ENCODE results near the gene CCIN.
"Not testable (repeated sequence)": the region's sequence is repeated elsewhere in the genome, so short reads cannot be mapped to it uniquely, and the experiment has no call there.

CCIN gene

DNA sequence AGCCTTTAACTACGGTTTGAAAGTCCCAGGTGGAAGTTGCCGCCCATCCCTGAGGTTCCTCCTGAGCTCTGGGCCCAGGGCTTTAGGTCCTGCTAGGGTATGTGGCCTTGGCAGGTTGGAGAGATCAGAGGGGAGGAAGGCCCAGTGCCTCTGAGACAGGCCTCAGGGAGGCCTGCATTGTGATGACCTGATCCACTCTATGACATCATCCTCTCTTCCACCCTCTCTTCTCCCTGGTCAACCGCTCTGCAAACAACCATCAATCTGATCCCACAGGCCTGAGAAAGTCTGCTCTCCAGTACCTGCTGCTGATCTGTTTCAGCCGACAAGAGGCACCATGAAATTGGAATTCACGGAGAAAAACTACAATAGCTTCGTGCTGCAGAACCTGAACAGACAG, at the start of gene CCIN:
TSS of gene CCIN (plus strand) at position 223 of the 400 bp plus-strand sequence. CDS start at position 338, 115 bp downstream.
- no peak for DNase-seq (ENCODE audit: low read depth in 2 of 2)

DNA sequence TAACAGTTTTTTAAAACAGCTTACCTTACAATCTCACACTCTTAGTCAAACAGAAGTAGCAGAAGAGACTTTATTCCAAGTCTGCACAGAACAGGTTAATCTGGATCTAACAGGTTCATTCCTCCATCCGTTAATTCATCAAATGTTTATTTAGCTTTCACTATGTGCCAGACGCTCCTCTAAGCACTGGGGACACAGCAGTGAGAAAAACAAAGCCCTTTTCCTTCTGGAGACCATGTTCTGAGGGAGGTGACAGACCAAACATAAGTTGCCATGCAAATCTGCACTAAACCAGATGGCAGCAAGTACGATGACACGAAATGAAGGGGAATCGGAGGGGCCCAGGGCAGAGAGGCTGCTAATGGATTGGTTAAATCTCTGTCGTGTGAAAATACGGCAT, 49.7 kb upstream of the CCIN start:
- no peak for DNase-seq (ENCODE audit: low read depth in 2 of 2)

DNA sequence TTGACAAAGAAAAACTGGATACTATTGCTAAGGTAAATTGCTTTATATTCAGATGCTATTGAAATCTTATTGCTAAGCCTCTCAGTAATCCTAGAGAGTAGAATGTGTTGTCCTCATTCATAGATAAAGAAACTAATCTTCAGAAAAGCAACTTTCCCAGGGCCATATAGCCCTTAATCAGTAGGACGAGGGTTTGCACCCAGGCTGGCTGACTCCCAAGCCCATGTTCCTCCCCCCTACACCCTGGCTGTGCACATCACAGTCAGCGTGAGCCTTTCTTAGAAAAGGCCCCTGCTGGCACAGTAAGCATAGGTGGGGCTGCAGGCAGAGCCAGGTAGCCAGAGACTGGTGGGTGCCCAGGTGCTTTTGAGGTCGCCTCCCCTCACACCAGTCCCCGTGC, 48.5 kb upstream of the CCIN start:
- no peak for DNase-seq (ENCODE audit: low read depth in 2 of 2)

DNA sequence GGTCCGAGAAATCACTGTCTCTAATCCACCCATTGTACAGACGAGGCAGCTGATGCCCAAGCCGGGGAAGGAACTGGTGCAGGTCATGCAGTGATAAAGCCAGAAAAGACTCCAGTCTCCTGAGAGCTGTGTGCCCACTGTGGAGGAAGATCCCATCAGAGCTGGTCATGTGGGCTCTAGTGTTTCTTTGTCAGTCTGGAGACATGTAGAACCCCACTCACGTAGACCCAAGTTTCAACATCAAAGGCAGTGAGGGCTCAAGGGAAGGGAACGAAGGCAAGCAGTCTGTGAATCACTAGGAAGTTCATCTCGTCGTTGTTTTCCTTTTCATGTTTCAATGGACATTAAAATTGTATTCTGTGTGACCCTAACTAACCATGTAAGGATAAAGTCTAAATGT, 47.2 kb upstream of the CCIN start:
- DNase-seq (ENCODE audit: low read depth in 2 of 2), result no peak

DNA sequence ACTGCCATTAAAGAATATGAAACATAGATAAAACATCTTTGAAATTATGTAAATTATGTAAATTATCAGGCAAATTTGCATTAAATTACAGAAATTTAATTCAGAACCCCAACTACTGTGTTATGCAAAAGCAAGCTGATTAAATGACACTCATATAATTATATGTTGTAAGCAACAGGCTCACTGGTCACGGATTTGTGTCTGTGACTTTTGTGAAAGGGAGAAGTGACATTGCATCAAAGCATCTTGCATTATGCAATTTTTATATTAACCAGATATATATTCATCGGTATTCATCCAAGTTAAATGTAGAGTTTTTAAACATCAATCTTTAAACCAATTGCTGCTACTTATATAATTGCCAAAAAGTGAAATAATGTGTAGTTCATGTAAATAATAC, 45.7 kb upstream of the CCIN start:
- DNase-seq (ENCODE audit: low read depth in 2 of 2), result no peak

DNA sequence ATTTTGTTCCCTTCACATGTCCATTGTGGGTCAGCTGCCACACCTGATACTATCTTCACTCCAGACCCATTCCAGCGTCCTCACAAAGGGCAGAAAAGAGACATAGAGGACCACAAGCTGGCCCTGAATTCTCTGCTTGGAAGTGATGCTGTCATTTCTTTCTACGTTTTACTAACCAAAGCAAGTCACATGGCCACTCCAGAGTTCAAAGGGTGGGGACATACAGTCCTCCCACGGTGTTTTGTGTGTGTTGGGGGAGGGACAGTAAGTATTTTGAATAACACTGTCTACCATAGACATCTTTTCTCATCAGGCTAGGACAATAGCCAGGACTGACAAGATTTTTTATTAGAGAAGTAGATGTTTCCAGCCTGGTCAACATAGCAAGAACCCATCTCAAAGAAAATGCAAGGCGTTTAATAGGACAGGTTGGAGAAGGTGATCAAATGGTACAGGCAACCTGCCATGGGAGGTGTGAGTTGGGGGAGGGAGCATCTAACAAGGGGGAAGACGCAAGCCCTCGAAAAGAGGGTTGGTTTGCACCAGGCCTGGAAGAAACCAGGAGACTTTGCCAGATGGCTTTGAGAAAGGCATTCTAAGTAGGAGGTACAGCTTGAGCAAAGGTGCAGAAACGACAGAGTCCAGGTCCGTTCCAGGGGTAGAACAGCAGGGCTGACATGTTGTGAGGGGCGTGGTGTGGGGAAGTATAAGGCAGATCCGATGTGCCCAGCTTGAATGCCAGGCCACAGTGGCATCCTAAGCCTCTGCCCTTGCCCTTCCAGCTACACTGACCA, 43.9 kb upstream of the CCIN start:
- no peak for DNase-seq (ENCODE audit: low read depth in 2 of 2)

DNA sequence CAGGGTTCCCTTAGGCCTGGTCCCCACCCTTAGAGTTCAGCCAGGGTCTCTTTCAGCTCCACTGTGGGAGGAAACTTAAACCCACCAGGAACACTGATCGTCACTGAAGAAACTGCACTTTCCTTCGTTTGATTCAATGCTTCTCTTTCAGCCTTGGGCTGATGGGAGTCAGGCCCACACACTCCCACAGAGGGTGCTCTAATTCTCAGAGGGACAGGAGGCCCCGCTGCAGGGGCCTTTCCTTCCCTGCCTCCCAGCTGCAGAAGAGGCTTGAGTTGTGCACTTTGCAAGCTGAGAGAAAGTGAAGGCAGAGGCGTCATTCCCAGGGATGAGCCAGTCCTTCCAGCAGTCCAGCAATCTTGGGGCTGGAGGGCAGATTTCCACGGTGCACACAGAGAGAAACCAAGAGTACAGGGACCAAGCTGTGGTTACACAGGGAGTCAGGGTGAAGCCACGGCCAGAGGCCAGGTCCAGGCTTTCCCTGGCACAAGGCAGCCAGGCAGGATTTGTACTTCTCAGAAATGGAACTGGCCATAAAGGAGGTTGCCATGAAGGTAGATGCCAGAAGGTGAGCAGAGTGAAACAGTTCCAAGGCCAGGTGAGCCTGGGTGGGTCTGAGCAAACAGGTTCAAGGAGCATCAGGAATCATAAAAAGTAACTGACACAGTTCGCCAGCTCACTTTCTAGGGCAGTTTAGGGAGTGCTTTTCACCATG, 43.0 kb upstream of the CCIN start:
- no peak for DNase-seq (ENCODE audit: low read depth in 2 of 2)

DNA sequence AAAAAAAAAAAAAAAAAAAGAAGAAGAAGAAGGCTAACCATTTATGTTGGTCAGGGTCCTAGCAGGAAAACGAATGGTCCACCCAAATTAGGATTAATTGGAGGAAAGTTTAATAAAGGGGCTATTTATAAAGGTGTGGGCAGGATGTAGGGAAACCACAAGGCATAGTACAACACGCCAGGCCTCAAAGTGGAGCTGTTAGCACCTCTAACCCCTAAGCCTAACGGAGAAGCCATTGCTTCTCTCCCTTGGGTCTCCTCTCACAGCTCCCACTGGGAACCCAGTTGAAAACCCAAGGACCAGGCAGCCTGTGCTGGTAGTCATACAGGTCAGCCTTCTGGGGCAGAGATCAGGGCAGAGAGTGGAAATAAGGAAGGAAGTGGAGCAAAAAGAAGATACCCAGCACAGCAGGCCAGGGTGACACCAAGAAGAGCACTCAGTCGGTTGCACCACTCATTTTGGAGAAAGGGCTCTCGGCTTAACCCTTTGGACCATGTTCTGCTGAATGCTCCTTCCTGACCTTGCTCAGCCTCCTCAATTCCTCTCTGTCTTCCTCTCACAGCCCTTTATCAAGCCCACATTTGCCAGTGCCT, 41.4 kb upstream of the CCIN start:
- no peak for DNase-seq (ENCODE audit: low read depth in 2 of 2)

DNA sequence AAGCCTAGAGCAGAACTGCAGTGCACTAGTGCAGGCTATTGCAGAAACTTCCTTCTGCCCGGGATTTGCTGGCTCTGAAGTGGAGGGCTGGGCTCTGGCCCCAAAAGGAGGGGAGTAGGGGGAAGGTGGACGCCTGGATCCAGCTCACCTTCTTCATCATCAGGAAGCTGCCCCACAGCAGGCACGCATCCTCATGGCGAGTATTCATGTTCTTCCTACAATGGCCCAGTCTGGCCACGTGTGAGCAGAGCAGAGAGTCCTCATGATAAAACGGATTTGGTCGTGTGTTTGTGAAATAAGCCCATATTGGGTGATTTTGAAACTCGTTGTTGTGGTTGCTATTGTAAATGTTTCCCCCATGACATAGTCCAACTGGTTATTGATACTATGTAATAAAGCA, 40.8 kb upstream of the CCIN start:
- DNase-seq (ENCODE audit: low read depth in 2 of 2), result no peak

DNA sequence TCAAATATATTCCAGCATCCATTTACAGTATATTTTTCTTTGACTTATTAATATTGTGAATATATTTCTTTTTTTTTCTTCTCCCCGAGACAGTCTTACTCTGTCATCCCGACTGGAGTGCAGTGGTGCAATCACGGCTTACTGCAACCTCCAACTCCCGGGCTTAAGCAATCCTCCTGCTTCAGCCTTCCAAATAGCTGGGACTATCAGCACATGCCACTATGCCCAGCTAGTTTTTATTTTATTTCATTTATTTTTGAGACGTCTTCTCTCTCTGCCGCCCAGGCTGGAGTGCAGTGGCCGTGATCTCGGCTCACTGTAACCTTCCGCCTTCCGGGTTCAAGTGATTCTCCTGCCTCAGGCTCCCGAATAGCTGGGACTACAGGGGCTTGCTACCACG, 40.0 kb upstream of the CCIN start:
- DNase-seq (ENCODE audit: low read depth in 2 of 2), result no peak

DNA sequence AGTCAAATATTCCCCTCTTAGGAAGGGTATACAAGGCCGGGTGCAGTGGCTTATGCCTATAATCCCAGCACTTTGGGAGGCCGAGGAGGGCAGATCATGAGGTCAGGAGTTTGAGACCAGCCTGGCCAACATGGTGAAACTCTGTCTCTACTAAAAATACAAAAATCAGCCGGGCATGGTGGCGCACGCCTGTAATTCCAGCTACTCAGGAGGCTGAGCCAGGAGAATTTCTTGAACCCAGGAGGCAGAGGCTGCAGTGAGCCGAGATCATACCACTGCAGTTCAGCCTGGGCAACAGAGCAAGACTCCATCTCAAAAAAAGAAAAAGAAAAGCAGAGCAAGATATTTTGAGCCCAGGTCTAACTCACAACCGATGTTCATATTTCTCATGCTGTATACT, 37.5 kb upstream of the CCIN start:
- DNase-seq (ENCODE audit: low read depth in 2 of 2), result not testable (repeated sequence)

DNA sequence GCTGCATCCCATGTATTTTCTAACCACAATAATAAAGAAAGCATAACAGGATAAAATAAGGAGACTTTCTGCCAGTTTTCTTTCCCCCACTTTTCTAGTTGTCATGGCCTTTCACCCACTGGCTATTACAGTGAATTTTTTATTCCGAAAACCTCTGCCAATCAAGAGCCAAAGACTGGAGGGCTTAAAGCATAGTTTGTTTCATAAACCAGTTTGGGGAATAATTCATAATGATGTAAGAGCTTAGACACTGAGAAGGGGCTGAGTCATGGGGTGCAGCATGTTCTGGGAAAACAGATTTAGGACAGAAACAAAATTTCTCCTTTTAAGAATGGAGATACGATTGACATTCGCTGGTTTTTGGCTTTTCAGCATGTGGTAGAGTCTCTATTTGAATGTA, 37.1 kb upstream of the CCIN start:
- DNase-seq (ENCODE audit: low read depth in 2 of 2), result no peak

DNA sequence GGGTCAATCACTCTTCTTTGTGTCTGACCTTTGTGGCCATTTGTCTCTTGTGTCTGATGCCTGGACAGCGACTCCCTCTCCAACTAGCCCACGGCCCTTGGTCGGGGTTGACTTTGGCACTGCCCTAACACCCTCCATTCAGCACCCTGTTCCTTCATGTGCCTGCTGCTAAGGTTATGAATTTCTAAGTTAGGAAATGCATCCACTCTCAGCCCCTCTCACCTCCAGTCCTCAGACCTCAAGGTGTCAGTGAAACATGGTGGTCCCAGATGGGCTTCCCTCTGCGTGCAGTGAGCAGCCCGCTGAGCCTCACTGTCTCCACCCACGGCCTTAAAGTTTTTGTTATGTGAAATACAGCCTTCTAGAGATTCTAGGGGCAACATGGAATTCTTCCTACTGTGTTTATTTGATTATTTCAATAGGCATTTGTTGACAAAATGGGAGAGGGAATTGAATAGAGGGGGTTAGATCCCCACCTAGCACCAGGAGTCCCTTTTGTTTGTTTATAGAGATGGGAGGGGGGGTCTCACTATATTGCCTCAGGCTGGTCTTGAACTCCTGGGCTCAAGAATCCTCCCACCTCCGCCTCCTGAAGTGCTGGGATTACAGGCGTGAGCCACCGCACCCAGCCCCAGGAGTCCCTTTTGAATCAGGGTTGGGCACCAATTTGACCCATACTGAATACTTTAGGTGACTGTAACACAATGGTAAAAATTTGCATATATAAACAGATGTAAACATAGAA, 34.3 kb upstream of the CCIN start:
- no peak for DNase-seq (ENCODE audit: low read depth in 2 of 2)

DNA sequence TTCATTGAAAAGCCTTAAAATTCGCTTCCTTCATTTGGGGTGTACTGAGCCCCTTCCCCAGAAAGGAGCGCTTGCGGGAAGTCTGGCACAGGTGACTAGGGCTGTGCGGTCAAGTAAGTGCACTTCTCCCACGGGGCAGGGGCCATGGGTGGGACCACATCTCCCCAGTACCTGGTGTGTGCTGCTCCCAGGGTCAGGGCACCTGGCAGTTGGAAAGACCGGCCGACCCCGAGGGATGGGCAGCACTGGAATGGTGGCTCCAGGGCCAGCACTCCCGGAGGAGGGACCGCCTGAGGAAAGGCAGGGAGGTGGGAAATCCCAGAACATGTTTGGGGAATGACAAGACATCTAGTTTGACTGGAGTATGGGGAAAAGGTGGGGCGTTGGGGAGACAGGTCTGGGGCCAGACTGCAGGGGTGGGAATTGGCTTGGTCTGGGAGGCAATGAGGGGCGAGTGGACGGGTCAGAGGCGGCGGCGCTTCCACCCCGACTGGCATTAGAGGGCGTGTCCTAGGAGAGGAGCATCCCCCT, 33.4 kb upstream of the CCIN start:
- no peak for DNase-seq (ENCODE audit: low read depth in 2 of 2)

DNA sequence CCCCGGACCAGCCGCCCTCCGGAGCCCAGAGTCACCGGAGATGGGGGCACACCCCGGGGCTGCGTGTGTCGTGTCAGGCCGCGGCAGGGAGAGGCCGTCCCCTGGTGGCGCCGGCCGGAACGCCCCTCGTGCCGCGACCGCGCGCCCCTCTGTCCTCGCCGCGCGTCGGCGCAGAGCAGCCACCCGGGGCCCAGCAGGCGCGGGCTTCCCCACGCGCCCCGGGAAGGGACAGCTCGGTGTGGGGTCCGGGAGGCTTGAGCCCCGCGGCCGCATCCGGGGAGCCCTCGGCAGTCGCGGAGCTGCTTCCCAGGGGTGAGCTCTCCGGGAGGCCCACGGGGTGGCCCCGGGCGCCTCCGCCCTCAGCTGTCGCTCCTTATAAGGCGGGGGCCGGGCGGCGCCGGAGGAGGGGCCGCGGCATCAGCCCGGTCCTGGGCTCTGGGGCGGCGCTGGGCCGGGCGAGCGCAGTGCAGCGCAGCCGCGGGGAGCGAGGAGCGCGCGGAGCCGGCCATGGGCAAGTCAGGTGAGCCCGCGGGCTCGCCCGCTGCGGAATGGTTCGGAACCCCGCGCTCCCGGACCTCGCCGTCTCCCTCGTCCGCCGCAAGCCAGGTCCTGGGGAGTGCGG, 32.8 kb upstream of the CCIN start, which contains the start of gene GLIPR2:
TSS of gene GLIPR2 (plus strand) at position 462 of the 622 bp plus-strand sequence. CDS start at position 508, 46 bp downstream.
- DNase-seq (ENCODE audit: low read depth in 2 of 2), result peak; percentile 51 to 75

DNA sequence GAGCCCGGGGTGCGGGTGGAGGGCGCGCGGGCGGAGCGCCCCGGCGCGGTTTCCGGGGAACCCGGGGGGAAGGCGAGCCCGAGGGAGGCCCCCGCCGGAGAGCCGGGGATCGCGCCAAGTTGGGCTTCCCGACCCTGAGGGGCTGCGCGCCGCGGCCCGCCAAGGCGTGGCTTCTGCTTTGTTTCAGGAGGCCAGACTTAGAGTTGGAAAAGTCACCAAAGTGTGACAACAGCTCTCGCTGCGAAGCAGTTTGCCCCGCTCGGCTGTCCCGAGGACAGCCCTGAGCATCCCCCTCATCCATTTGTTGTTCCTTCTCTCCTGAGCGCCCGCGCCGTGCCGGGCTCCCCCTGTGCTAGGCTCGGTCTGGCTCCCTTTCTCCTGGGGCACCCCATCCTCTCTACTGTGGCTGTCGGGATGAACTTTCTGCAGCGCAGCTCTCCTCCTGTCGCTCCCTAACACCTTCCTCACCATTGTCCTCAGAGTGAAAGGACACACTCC, 32.2 kb upstream of the CCIN start:
- DNase-seq (ENCODE audit: low read depth in 2 of 2), result no peak

DNA sequence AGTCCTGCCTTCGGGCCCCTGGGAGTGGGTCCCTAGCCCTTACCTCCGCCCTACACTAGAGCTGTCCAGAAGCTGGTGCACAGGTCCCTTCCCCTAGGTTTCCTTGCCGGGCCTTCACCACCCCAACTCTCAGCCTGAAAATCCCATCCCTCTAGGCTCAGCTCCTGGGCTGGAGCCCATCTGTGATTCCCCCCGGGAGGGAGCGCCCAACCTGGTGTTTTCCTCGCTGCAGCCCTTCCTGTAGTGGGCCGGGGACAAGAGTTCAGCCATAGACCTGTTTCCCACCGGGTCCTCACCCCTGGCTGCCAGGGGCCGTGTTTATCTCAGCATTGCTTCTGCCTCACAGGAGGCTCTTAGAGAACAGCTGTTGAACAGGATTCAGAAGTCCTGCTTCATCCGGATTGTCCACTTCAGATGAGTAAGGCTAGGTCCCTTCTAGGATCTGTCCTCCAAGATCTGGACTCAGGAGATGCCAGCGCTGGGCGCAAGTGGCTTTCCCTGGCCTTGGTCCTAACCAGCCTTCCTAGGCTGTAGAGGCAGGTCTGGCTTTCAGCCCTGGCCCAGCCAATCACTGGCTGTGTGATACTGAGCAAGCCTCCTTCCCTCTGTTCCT, 31.7 kb upstream of the CCIN start:
- no peak for DNase-seq (ENCODE audit: low read depth in 2 of 2)

DNA sequence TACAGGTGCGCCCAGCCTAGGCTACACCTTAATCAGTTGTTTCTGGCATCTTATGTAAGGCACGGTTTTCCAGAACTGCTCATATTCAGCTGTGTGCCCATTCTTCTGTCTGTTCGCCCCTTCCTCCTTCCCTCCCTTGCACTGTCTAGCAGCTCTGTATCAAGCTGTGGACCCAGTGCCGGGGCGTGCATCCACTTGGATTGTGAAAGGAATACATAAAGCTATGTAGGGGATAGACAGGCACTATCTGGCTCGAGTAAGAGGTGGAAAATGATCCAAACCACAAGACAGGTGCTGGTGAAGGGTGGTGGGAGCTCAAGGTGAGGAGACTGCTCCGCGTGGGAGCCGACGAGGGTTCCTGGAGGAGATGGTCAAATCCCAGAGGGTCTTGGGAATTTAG, 30.7 kb upstream of the CCIN start:
- DNase-seq (ENCODE audit: low read depth in 2 of 2), result no peak

DNA sequence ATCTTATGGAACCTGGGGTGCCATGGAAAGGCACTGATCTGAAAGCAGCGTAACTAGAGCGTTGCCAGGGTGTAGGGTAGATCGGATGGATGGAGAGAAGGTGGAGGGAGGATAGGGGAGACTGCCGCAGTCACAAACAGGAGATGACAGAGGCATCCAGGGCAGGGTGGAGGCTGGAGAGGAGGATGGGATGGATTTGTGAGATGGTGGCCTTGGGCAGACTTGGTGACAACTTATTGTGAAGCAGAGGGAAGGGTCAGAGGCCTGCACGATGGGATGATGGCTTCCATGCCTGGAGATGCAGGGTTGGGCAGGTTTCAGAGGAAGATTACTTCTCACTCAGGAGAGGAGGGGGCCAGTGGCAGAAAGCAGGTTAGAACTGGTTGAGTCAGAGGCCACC, 30.3 kb upstream of the CCIN start:
- no peak for DNase-seq (ENCODE audit: low read depth in 2 of 2)

Data from stimulated activated CD4-positive, alpha-beta T cell treated with anti-CD3 and anti-CD28 coated beads, Interleukin-1b, Interleukin-23, amount 100 ng/mL, for 4 hours (primary cell).